HEK293T (cell line): Measurements from ENCODE around the gene CYP46A1.

Experiments used
- TARDBP ChIP-seq: fragments of 450-650 bp; IDR thresholded peaks from 2 replicates; pipeline ENCODE4 v1.6.1; 2016
- ZNF384 ChIP-seq: fragments of 450-650 bp; IDR thresholded peaks from 2 replicates; pipeline ENCODE4 v1.6.1; 2016

- TF ChIP-seq ZNF384, result no peak
- TF ChIP-seq TARDBP, result no peak
Measured at GRCh38 chr14:99657645-99658155, 26.4 kb upstream of the CYP46A1 start.
